Measurements from ENCODE around the gene EIF2AK3. TPM values are rescaled to one million over a fixed set of nuclear protein-coding genes. Genes with fewer than 3 reads are reported as not detected.
A peak's percentile ranks its signal among the peaks of the same experiment; 100 is the strongest.

Gene EIF2AK3
- total RNA-seq, 1 donor from 2014 or later: 24.3 TPM

DNA sequence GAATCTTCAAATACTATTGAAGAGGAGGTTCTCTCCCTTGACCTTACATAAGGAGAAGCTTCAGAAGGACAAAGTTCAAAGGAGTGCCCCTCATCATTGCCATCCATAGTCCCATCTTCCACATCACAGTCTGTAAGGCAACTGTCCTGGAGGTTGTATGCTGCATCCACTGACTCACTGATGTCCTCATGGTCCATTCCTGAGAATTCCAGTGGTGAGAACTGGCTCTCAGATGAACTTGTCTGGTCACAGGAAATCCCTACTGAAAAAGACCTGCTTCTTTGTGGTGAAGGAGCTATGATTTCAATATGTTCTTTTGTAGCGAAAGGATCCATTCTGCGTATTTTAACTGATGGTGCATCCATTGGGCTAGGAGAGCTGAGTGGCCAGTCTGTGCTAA is 52.2 kb downstream of the EIF2AK3 start:
- H3K27ac Mint-ChIP-seq: no peak overlapping the region

GRCh38 chr2:88574445-88574844 is 52.8 kb downstream of the EIF2AK3 start:
- DNase-seq (ENCODE audit: low spot score in 2 of 2, unreplicated experiment in 2 of 2): no peak
- Mint-ChIP-seq H3K27me3 (ENCODE audit: low read depth) (no peaks in the 10 kb centered on the region), H3K36me3 (peaks cover 36% of the 10 kb centered on the region), H3K4me3 (no peak overlapping the region), H3K4me1 (no peaks in the 10 kb centered on the region), H3K9me3 (no peaks in the 10 kb centered on the region), H3K27ac (peak overlapping the region; percentile 45)
- TF ChIP-seq, protein P1, sequence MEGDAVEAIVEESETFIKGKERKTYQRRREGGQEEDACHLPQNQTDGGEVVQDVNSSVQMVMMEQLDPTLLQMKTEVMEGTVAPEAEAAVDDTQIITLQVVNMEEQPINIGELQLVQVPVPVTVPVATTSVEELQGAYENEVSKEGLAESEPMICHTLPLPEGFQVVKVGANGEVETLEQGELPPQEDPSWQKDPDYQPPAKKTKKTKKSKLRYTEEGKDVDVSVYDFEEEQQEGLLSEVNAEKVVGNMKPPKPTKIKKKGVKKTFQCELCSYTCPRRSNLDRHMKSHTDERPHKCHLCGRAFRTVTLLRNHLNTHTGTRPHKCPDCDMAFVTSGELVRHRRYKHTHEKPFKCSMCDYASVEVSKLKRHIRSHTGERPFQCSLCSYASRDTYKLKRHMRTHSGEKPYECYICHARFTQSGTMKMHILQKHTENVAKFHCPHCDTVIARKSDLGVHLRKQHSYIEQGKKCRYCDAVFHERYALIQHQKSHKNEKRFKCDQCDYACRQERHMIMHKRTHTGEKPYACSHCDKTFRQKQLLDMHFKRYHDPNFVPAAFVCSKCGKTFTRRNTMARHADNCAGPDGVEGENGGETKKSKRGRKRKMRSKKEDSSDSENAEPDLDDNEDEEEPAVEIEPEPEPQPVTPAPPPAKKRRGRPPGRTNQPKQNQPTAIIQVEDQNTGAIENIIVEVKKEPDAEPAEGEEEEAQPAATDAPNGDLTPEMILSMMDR (IDR thresholded peaks at IDR 0.05; ENCODE audit: unreplicated experiment): no peak

More for the DNA sequence above, 52.2 kb downstream of the EIF2AK3 start:
- DNase-seq (ENCODE audit: low spot score in 2 of 2, unreplicated experiment in 2 of 2): no peak
- no peaks in the 10 kb centered on the region for H3K27me3 Mint-ChIP-seq (ENCODE audit: low read depth)
- H3K4me3 Mint-ChIP-seq: no peak overlapping the region
- H3K36me3 Mint-ChIP-seq: peaks cover 35% of the 10 kb centered on the region
- H3K9me3 Mint-ChIP-seq: no peaks in the 10 kb centered on the region
- TF ChIP-seq, protein P1 (IDR thresholded peaks at IDR 0.05; ENCODE audit: unreplicated experiment): no peak
- no peaks in the 10 kb centered on the region for H3K4me1 Mint-ChIP-seq

- H3K4me3 Mint-ChIP-seq: no peak overlapping the region
- H3K27ac Mint-ChIP-seq: no peak overlapping the region
- H3K4me1 Mint-ChIP-seq: peaks cover 3% of the 10 kb centered on the region
- peaks cover 17% of the 10 kb centered on the region for H3K36me3 Mint-ChIP-seq
- no peak for DNase-seq (ENCODE audit: low spot score in 2 of 2, unreplicated experiment in 2 of 2)
- TF ChIP-seq, protein P1 (IDR thresholded peaks at IDR 0.05; ENCODE audit: unreplicated experiment): no peak
- no peaks in the 10 kb centered on the region for H3K9me3 Mint-ChIP-seq
- H3K27me3 Mint-ChIP-seq (ENCODE audit: low read depth): no peaks in the 10 kb centered on the region
Observed at GRCh38 chr2:88568179-88568578, 59.1 kb downstream of the EIF2AK3 start.

- H3K27me3 Mint-ChIP-seq (ENCODE audit: low read depth): no peaks in the 10 kb centered on the region
- H3K9me3 Mint-ChIP-seq: no peaks in the 10 kb centered on the region
- H3K4me1 Mint-ChIP-seq: peaks cover 17% of the 10 kb centered on the region
- DNase-seq (ENCODE audit: low spot score in 2 of 2, unreplicated experiment in 2 of 2): no peak
- no peak overlapping the region for H3K27ac Mint-ChIP-seq
- H3K36me3 Mint-ChIP-seq: peaks cover 12% of the 10 kb centered on the region
- no peak overlapping the region for H3K4me3 Mint-ChIP-seq
- TF ChIP-seq, protein P1 (IDR thresholded peaks at IDR 0.05; ENCODE audit: unreplicated experiment): no peak
Observed at GRCh38 chr2:88564402-88564801, 62.9 kb downstream of the EIF2AK3 start.

GRCh38 chr2:88563129-88563528 is 64.1 kb downstream of the EIF2AK3 start:
- Mint-ChIP-seq H3K9me3 (no peaks in the 10 kb centered on the region), H3K4me1 (peaks cover 17% of the 10 kb centered on the region), H3K36me3 (peaks cover 10% of the 10 kb centered on the region), H3K4me3 (no peak overlapping the region), H3K27me3 (ENCODE audit: low read depth) (no peaks in the 10 kb centered on the region), H3K27ac (peak overlapping the region; percentile 73)
- DNase-seq (ENCODE audit: low spot score in 2 of 2, unreplicated experiment in 2 of 2): no peak
- TF ChIP-seq, protein P1 (IDR thresholded peaks at IDR 0.05; ENCODE audit: unreplicated experiment): no peak
